Activated CD4-positive, alpha-beta T cell treated with anti-CD3 and anti-CD28 coated beads, Interleukin-2, amount 10 ng/mL, durations not matched to agents 24 days and 14 days (primary cell): ENCODE data around the gene GRIFIN. TPM values are rescaled to one million over a fixed set of nuclear protein-coding genes. Genes with fewer than 3 reads are reported as not detected.

Source experiments
- total RNA-seq: library from RNA; stranded (reverse); gene quantifications from 2 replicates; pipeline ENCODE4 v1.2.3, GENCODE V29; 2022

Gene GRIFIN
- total RNA-seq, 1 donor from 2014 or later = not detected

Other genes starting within 250 kb of the GRIFIN start
- gene MAD1L1, start 243.5 kb downstream of the GRIFIN start, total RNA-seq = 48.3 and 54.0 TPM in 2 replicates
- gene MRM2, start 234.2 kb downstream of the GRIFIN start, total RNA-seq = 47.2 and 47.9 TPM in 2 replicates
- gene NUDT1, start 234.2 kb downstream of the GRIFIN start, total RNA-seq = 69.9 and 81.6 TPM in 2 replicates
- gene SNX8, start 162.0 kb downstream of the GRIFIN start, total RNA-seq = 42.2 and 42.4 TPM in 2 replicates
- 284 TPM in 2 replicates for gene EIF3B, start 121.6 kb downstream of the GRIFIN start, total RNA-seq
- 5.8 and 6.4 TPM in 2 replicates for gene CHST12, start 72.8 kb downstream of the GRIFIN start, total RNA-seq
- gene LFNG, start 43.4 kb upstream of the GRIFIN start, total RNA-seq = 33.9 and 34.2 TPM in 2 replicates
- 39.5 and 40.9 TPM in 2 replicates for gene BRAT1, start 79.1 kb upstream of the GRIFIN start, total RNA-seq
- 11.7 and 12.3 TPM in 2 replicates for gene IQCE, start 82.6 kb upstream of the GRIFIN start, total RNA-seq
- gene TTYH3, start 155.6 kb upstream of the GRIFIN start, total RNA-seq = 35.6 and 38.0 TPM in 2 replicates
- gene AMZ1, start 211.8 kb upstream of the GRIFIN start, total RNA-seq = not detected in 2 replicates